Heart right ventricle (tissue), 16 donors: ENCODE data around the gene C11orf42. TPM values are rescaled to one million over a fixed set of nuclear protein-coding genes. Genes with fewer than 3 reads are reported as not detected.

Experiments
- ATAC-seq, 8 donors: fragments of 200-7000 bp; cut with Tn5 transposase; one replicate each; pipeline ENCODE4 v1.9.1; 2020; ENCODE audit warnings: mild to moderate bottlenecking in 8 of 8, moderate library complexity in 8 of 8, moderate number of reproducible peaks in 1 of 8
- DNase-seq, 2 donors: peaks; one replicate each; pipeline ENCODE4 v3.0.0-alpha.2; 2020
- H3K27ac ChIP-seq, 10 donors: fragments of 200-600 bp; sonication (generic) in 2 of 10; one replicate each; pipeline versions ENCODE4 v1.5.0 to v1.8.0; 2020 to 2022; ENCODE audit warnings: mild to moderate bottlenecking in 3 of 10
- H3K27me3 ChIP-seq, 7 donors: fragments of 200-600 bp; one replicate each; pipeline ENCODE4 v1.8.0; 2021 to 2022; ENCODE audit warnings: mild to moderate bottlenecking in 2 of 7
- H3K36me3 ChIP-seq, 9 donors: fragments of 200-600 bp; sonication (generic) in 1 of 9; one replicate each; pipeline versions ENCODE4 v1.5.0 to v1.8.0; 2020 to 2022; ENCODE audit warnings: mild to moderate bottlenecking in 2 of 9
- H3K4me1 ChIP-seq, 9 donors: fragments of 200-600 bp; sonication (generic) in 1 of 9; one replicate each; pipeline versions ENCODE4 v1.5.0 to v1.8.0; 2020 to 2022; ENCODE audit warnings: mild to moderate bottlenecking in 4 of 9
- H3K4me3 ChIP-seq, 10 donors: fragments of 200-600 bp; sonication (generic) in 2 of 10; one replicate each; pipeline versions ENCODE4 v1.5.0 to v1.8.0; 2020 to 2022; ENCODE audit warnings: mild to moderate bottlenecking in 7 of 10, moderate library complexity in 2 of 10
- H3K9me3 ChIP-seq, 11 donors: fragments of 200-600 bp in 10 of 11; sonication (generic) in 2 of 11; one replicate each; pipeline versions ENCODE4 v1.5.0 to v1.8.0; 2013 to 2022; ENCODE audit warnings: mild to moderate bottlenecking in 2 of 11, control low read depth in 1 of 11, moderate library complexity in 1 of 11
- CTCF ChIP-seq, 9 donors: fragments of 200-600 bp; sonication (generic) in 2 of 9; IDR thresholded peaks; one replicate each; pipeline versions ENCODE4 v1.5.0 to v1.8.0; 2021 to 2022; ENCODE audit warnings: antibody characterized with exemption in 9 of 9, mild to moderate bottlenecking in 5 of 9, moderate library complexity in 1 of 9
- WGBS, 2 donors: extraction: QIAGEN DNeasy Blood & Tissue Kit; methylation state at CpG; one replicate each; pipeline ENCODE4 v1.1.7; 2013; ENCODE audit warnings: inconsistent platforms in 1 of 2; 5-methylcytosine and 5-hydroxymethylcytosine counted together
- intact Hi-C, 10 donors: fragments of 100-400 bp; cut with DNase I; formaldehyde crosslinking; loops; one replicate each; pipeline versions ENCODE4 v1.11.1 to v1.14.2; 2022
- polyA plus RNA-seq, 2 donors: library from polyadenylated mRNA; stranded (reverse); fragments of 200-250 nt; gene quantifications; one replicate each; pipeline ENCODE4 v1.2.3, GENCODE V29; 2013
- total RNA-seq, 10 donors: library from RNA; stranded (reverse); fragmentation: NEBNext Ultra II Directional in 3 of 10; extraction: Animal tissue kit (Norgen Biotek cat#: 25700) in 3 of 10; gene quantifications; one replicate each; pipeline versions ENCODE4 v1.2.1 to v1.2.4, GENCODE V29; 2021 to 2023
- donor health status: Arrhythmogenic right ventricular cardiomyopathy.
- donor health status: ischemic (EF 13 %, LVEDD 7.1; RV severe dilation, severe dysfunction).
- donor health status: healthy with polysubstance abuse.
- donor health status: DM: no; HTN: yes; CAD: no.
- donor health status: DM: no; HTN: no; CAD: no.
- donor health status: ischemic (EF 25% LVEDD 6.9; RV normal size, moderate dysfunction).
- donor health status: ischemic (EF 25% LVEDD 5.7; RV mildly dilated, moderate dysfunction).
- donor health status: healthy.
- donor health status: DM: yes; HTN: yes; CAD: no.
- donor health status: Ischemic cardiomyopathy.
- donor health status: ischemic (EF 35%, LVEDD 5.7; RV mildly dilated, moderate dysfunction).
- donor health status: nonischemic (EF 11% LVEDD 7.7; RV severe dilation, severe dysfunction).
- donor health status: DM: yes; HTN: yes; CAD: no.
- donor health status: PGD.
- donor health status: ischemic (EF 29% LVEDD 5.4; RV normal size, mild dysfunction).
- donor health status: nonischemic (EF 23%, LVEDD 6.1; RV moderate dilation, normal function).

Gene C11orf42
- total and polyA plus RNA-seq, 12 donors: not detected

- H3K27ac ChIP-seq: no peak overlapping the region
- no peak overlapping the region for H3K4me3 ChIP-seq
- no peaks in the 10 kb centered on the region for H3K9me3 ChIP-seq
- 65 to 78% methylated on average over 3 of the region's 3 CpGs for WGBS, 2 donors
- no peak for TF ChIP-seq CTCF (IDR thresholded peaks at IDR 0.05)
- intact Hi-C loops: no loop called here
- ATAC-seq (no peak), DNase-seq (no peak)
- H3K27me3 ChIP-seq: no peaks in the 10 kb centered on the region
- H3K4me1 ChIP-seq: peaks cover 0 to 35% (median 0%) of the 10 kb centered on the region in 9 donors
- peaks cover 0 to 44% (median 0%) of the 10 kb centered on the region in 9 donors for H3K36me3 ChIP-seq
Observed at GRCh38 chr11:6203327-6203726, 2.0 kb upstream of the C11orf42 start.

GRCh38 chr11:6204706-6205105, 651 bp upstream of the C11orf42 start:
- H3K4me3 ChIP-seq: no peak overlapping the region
- TF ChIP-seq CTCF (IDR thresholded peaks at IDR 0.05): no peak
- H3K27ac ChIP-seq: no peak overlapping the region
- ATAC-seq: no peak
- peaks cover 0 to 58% (median 0%) of the 10 kb centered on the region in 9 donors for H3K36me3 ChIP-seq
- WGBS, 2 donors: 91 to 100% methylated on average over 1 of the region's 1 CpG
- peaks cover 0 to 35% (median 0%) of the 10 kb centered on the region in 9 donors for H3K4me1 ChIP-seq
- no peaks in the 10 kb centered on the region for H3K27me3 ChIP-seq
- DNase-seq: no peak
- H3K9me3 ChIP-seq: no peaks in the 10 kb centered on the region
- intact Hi-C loops: no loop called here

- DNase-seq: no peak
- Histone ChIP-seq H3K36me3 (peaks cover 0 to 77% (median 6%) of the 10 kb centered on the region in 9 donors), H3K4me1 (peaks cover 0 to 22% (median 0%) of the 10 kb centered on the region in 9 donors), H3K27ac (no peak overlapping the region), H3K27me3 (no peaks in the 10 kb centered on the region), H3K9me3 (no peaks in the 10 kb centered on the region), H3K4me3 (no peak overlapping the region)
- TF ChIP-seq CTCF (IDR thresholded peaks at IDR 0.05): no peak
- WGBS, 2 donors: 67 to 77% methylated on average over 3 of the region's 3 CpGs
- no peak for ATAC-seq
- intact Hi-C loops: no loop called here
Observed at GRCh38 chr11:6206456-6207180, 1.3 kb downstream of the C11orf42 start.

GRCh38 chr11:6209801-6210200, 4.4 kb downstream of the C11orf42 start:
- no peak for DNase-seq
- WGBS, 2 donors: 98 to 99% methylated on average over 12 of the region's 12 CpGs
- no peak for ATAC-seq
- H3K27ac ChIP-seq: no peak overlapping the region
- H3K4me3 ChIP-seq: no peak overlapping the region
- H3K36me3 ChIP-seq: peaks cover 0 to 100% (median 20%) of the 10 kb centered on the region in 9 donors
- H3K4me1 ChIP-seq: peaks cover 0 to 7% (median 0%) of the 10 kb centered on the region in 9 donors
- H3K27me3 ChIP-seq: no peaks in the 10 kb centered on the region
- intact Hi-C loops: no loop called here
- H3K9me3 ChIP-seq: no peaks in the 10 kb centered on the region
- TF ChIP-seq CTCF (IDR thresholded peaks at IDR 0.05): no peak
